ENCODE data around the gene C19orf12.

The C19orf12 gene

DNA sequence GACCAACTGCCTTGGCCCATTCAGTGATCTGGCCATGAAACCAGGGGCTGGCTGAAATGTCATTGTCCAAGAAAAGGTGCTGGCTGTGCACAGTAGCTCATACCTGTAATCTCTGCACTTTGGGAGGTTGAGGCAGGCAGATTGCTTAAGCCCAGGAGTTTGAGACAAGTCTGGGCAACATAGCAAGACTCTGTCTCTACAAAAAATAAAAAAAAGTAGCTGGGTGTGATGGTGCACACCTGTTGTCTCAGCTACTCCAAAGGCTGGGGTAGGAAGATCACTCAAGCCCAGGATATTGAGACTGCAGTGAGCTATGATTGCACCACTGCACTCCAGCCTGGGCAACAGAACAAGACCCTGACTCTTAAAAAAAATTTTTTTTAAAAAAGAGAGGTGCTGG is 28.6 kb upstream of the C19orf12 start:
- no peaks in the 10 kb centered on the region for H4K20me1 ChIP-seq (ENCODE audit: insufficient read depth, low read length)
- H3K27me3 ChIP-seq (replicated peaks; ENCODE audit: insufficient read depth, low read length): peaks cover 61% of the 10 kb centered on the region
- TF ChIP-seq EZH2 (optimal IDR thresholded peaks at IDR 0.05; ENCODE audit: low read depth, low read length): no peak
- TF ChIP-seq EZH2phosphoT487 (IDR thresholded peaks at IDR 0.05; ENCODE audit: low read length): no peak
- TF ChIP-seq CTCF (IDR thresholded peaks at IDR 0.05; ENCODE audit: low read length): no peak
- no peaks in the 10 kb centered on the region for H3K9me3 ChIP-seq (replicated peaks; ENCODE audit: insufficient read depth, low read length)
- no peak overlapping the region for H3K4me2 ChIP-seq (ENCODE audit: low read depth, low read length)
- H3K9ac ChIP-seq (ENCODE audit: low read length): no peak overlapping the region
- H3K4me1 ChIP-seq (ENCODE audit: low read length): no peaks in the 10 kb centered on the region
- no peaks in the 10 kb centered on the region for H3K9me2 ChIP-seq (replicated peaks; ENCODE audit: insufficient read depth, low read length)
- DNase-seq: no peak
- no peak overlapping the region for H3K27ac ChIP-seq (ENCODE audit: low read length)
- H3K4me3 ChIP-seq (ENCODE audit: low read length): no peak overlapping the region
- no peaks in the 10 kb centered on the region for H3F3A ChIP-seq (ENCODE audit: insufficient read depth, low read length)
- H3K36me3 ChIP-seq (replicated peaks; ENCODE audit: insufficient read depth, low read length): no peaks in the 10 kb centered on the region
- no peaks in the 10 kb centered on the region for H3K79me2 ChIP-seq (ENCODE audit: low read length)
- no peak overlapping the region for H2AFZ ChIP-seq (ENCODE audit: low read length)

DNA sequence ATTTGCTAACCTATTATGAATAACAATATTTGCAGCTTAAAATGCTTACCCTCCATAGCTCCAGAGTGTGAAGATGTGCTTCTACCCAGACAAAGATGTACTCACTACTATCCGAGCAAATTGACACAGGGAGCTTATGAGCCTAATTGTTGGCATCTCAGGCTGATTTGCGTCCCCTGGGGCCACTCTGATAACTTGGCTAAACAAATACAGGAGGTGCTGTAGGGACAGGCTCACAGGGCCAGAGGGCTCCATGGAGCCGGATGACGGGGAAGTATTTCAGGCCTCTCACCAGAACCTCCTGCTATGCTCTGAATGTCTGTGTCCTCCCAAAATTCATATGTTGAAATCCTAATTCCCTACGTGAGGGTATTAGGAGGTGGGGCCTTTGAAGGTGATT is 26.7 kb upstream of the C19orf12 start:
- Histone ChIP-seq H4K20me1 (ENCODE audit: insufficient read depth, low read length) (no peaks in the 10 kb centered on the region), H3K27ac (ENCODE audit: low read length) (no peak overlapping the region), H2AFZ (ENCODE audit: low read length) (no peak overlapping the region), H3K9me3 (replicated peaks; ENCODE audit: insufficient read depth, low read length) (no peaks in the 10 kb centered on the region), H3K4me3 (ENCODE audit: low read length) (no peak overlapping the region), H3K79me2 (ENCODE audit: low read length) (no peaks in the 10 kb centered on the region), H3K9me2 (replicated peaks; ENCODE audit: insufficient read depth, low read length) (no peaks in the 10 kb centered on the region), H3K4me1 (ENCODE audit: low read length) (no peaks in the 10 kb centered on the region), H3K9ac (ENCODE audit: low read length) (no peak overlapping the region), H3K4me2 (ENCODE audit: low read depth, low read length) (no peak overlapping the region), H3K27me3 (replicated peaks; ENCODE audit: insufficient read depth, low read length) (peaks cover 78% of the 10 kb centered on the region), H3K36me3 (replicated peaks; ENCODE audit: insufficient read depth, low read length) (no peaks in the 10 kb centered on the region), H3F3A (ENCODE audit: insufficient read depth, low read length) (no peaks in the 10 kb centered on the region)
- DNase-seq: no peak
- TF ChIP-seq EZH2 (optimal IDR thresholded peaks at IDR 0.05; ENCODE audit: low read depth, low read length): no peak
- no peak for TF ChIP-seq CTCF (IDR thresholded peaks at IDR 0.05; ENCODE audit: low read length)
- no peak for TF ChIP-seq EZH2phosphoT487 (IDR thresholded peaks at IDR 0.05; ENCODE audit: low read length)

GRCh38 chr19:29741226-29741625 is 26.2 kb upstream of the C19orf12 start:
- H3K27ac ChIP-seq (ENCODE audit: low read length): no peak overlapping the region
- H3K36me3 ChIP-seq (replicated peaks; ENCODE audit: insufficient read depth, low read length): no peaks in the 10 kb centered on the region
- H3K9ac ChIP-seq (ENCODE audit: low read length): no peak overlapping the region
- no peak overlapping the region for H3K4me3 ChIP-seq (ENCODE audit: low read length)
- H3K4me1 ChIP-seq (ENCODE audit: low read length): no peaks in the 10 kb centered on the region
- DNase-seq: no peak
- H3K27me3 ChIP-seq (replicated peaks; ENCODE audit: insufficient read depth, low read length): peaks cover 79% of the 10 kb centered on the region
- H2AFZ ChIP-seq (ENCODE audit: low read length): no peak overlapping the region
- no peaks in the 10 kb centered on the region for H4K20me1 ChIP-seq (ENCODE audit: insufficient read depth, low read length)
- no peak overlapping the region for H3K4me2 ChIP-seq (ENCODE audit: low read depth, low read length)
- TF ChIP-seq CTCF (IDR thresholded peaks at IDR 0.05; ENCODE audit: low read length): no peak
- TF ChIP-seq EZH2phosphoT487 (IDR thresholded peaks at IDR 0.05; ENCODE audit: low read length): no peak
- no peaks in the 10 kb centered on the region for H3K79me2 ChIP-seq (ENCODE audit: low read length)
- no peaks in the 10 kb centered on the region for H3F3A ChIP-seq (ENCODE audit: insufficient read depth, low read length)
- H3K9me2 ChIP-seq (replicated peaks; ENCODE audit: insufficient read depth, low read length): no peaks in the 10 kb centered on the region
- H3K9me3 ChIP-seq (replicated peaks; ENCODE audit: insufficient read depth, low read length): no peaks in the 10 kb centered on the region
